H9 (cell line): ENCODE measurements around the gene ZNF318. TPM values are rescaled to one million over a fixed set of nuclear protein-coding genes. Genes with fewer than 3 reads are reported as not detected.

ENCODE experiments used
- DNase-seq: peaks from one replicate; pipeline ENCODE4 v3.0.0-alpha.2; 2017
- H2AFZ ChIP-seq: one replicate; pipeline ENCODE4 v1.6.1; 2013; ENCODE audit warnings: mild to moderate bottlenecking, low read length, control low read depth, moderate library complexity
- H2AK5ac ChIP-seq: 2 replicates; pipeline ENCODE4 v1.6.1; 2013; ENCODE audit warnings: low read length, control low read depth, mixed read lengths; ENCODE audit not compliant: insufficient read length
- H2BK120ac ChIP-seq: one replicate; pipeline ENCODE4 v1.6.1; 2013; ENCODE audit warnings: low read depth, mild to moderate bottlenecking, low read length, control low read depth, inconsistent platforms; ENCODE audit not compliant: poor library complexity, severe bottlenecking
- H2BK12ac ChIP-seq: 2 replicates; pipeline ENCODE4 v1.6.1; 2013; ENCODE audit warnings: low read length, control low read depth, mixed read lengths, low read depth; ENCODE audit not compliant: insufficient read length
- H2BK15ac ChIP-seq: 2 replicates; pipeline ENCODE4 v1.6.1; 2013; ENCODE audit warnings: low read depth, low read length, control low read depth
- H2BK20ac ChIP-seq: one replicate; pipeline ENCODE4 v1.6.1; 2013; ENCODE audit warnings: low read depth, mild to moderate bottlenecking, low read length, control low read depth, inconsistent platforms; ENCODE audit not compliant: poor library complexity, severe bottlenecking
- H2BK5ac ChIP-seq: 2 replicates; pipeline ENCODE4 v1.6.1; 2013; ENCODE audit warnings: low read length, control low read depth, mixed read lengths; ENCODE audit not compliant: insufficient read length
- H3K14ac ChIP-seq: 2 replicates; pipeline ENCODE4 v1.6.1; 2013; ENCODE audit warnings: low read length, control low read depth; ENCODE audit not compliant: insufficient read depth
- H3K18ac ChIP-seq: 2 replicates; pipeline ENCODE4 v1.6.1; 2013; ENCODE audit warnings: low read depth, mild to moderate bottlenecking, mixed read lengths, low read length, control low read depth; ENCODE audit not compliant: insufficient read length
- H3K23ac ChIP-seq: 2 replicates; pipeline ENCODE4 v1.6.1; 2013; ENCODE audit warnings: low read length, control low read depth, mixed read lengths, low read depth; ENCODE audit not compliant: insufficient read length
- H3K23me2 ChIP-seq: 2 replicates; pipeline ENCODE4 v1.6.1; 2013; ENCODE audit warnings: low read depth, mild to moderate bottlenecking, mixed read lengths, low read length, control low read depth; ENCODE audit not compliant: insufficient read length, poor library complexity, severe bottlenecking
- H3K27ac ChIP-seq: 2 replicates; pipeline ENCODE4 v1.5.1; 2013; ENCODE audit warnings: low read length, control low read depth, mixed read lengths, low read depth; ENCODE audit not compliant: insufficient read length
- H3K27me3 ChIP-seq: 2 replicates; pipeline ENCODE4 v1.6.1; 2013; ENCODE audit warnings: low read length, control low read depth, inconsistent platforms; ENCODE audit not compliant: insufficient read depth
- H3K4ac ChIP-seq: 2 replicates; pipeline ENCODE4 v1.6.1; 2013; ENCODE audit warnings: low read depth, mild to moderate bottlenecking, control low read depth, inconsistent platforms, low read length, moderate library complexity
- H3K4me1 ChIP-seq: 2 replicates; pipeline ENCODE4 v1.6.1; 2013; ENCODE audit warnings: low read length, control low read depth, inconsistent platforms; ENCODE audit not compliant: insufficient read depth
- H3K4me2 ChIP-seq: 2 replicates; pipeline ENCODE4 v1.6.1; 2013; ENCODE audit warnings: low read length, control low read depth, mixed read lengths; ENCODE audit not compliant: insufficient read length, insufficient read depth
- H3K56ac ChIP-seq: 2 replicates; pipeline ENCODE4 v1.6.1; 2013; ENCODE audit warnings: low read depth, mild to moderate bottlenecking, mixed read lengths, low read length, control low read depth; ENCODE audit not compliant: insufficient read length
- H3K79me1 ChIP-seq: 2 replicates; pipeline ENCODE4 v1.6.1; 2013; ENCODE audit warnings: low read depth, mild to moderate bottlenecking, moderate library complexity, low read length, control low read depth, inconsistent platforms; ENCODE audit not compliant: insufficient read depth, poor library complexity, severe bottlenecking
- H3K79me2 ChIP-seq: 2 replicates; pipeline ENCODE4 v1.6.1; 2013; ENCODE audit warnings: low read length, control low read depth, inconsistent platforms; ENCODE audit not compliant: insufficient read depth
- H3K9ac ChIP-seq: 2 replicates; pipeline ENCODE4 v1.6.1; 2013; ENCODE audit warnings: low read length, control low read depth, mixed read lengths; ENCODE audit not compliant: insufficient read length; ENCODE audit errors: extremely low read depth
- H3K9me3 ChIP-seq: one replicate; pipeline ENCODE4 v1.6.1; 2013; ENCODE audit warnings: low read depth, low read length, inconsistent platforms; ENCODE audit not compliant: control insufficient read depth
- H3T11ph ChIP-seq: one replicate; pipeline ENCODE4 v1.6.1; 2013; ENCODE audit warnings: mild to moderate bottlenecking, low read length, control low read depth, inconsistent platforms
- H4K20me1 ChIP-seq: one replicate; pipeline ENCODE4 v1.6.1; 2013; ENCODE audit not compliant: control insufficient read depth, insufficient read length, insufficient read depth
- H4K5ac ChIP-seq: 2 replicates; pipeline ENCODE4 v1.6.1; 2013; ENCODE audit warnings: low read depth, mild to moderate bottlenecking, mixed read lengths, low read length, control low read depth; ENCODE audit not compliant: insufficient read length
- H4K8ac ChIP-seq: replicated peaks from 2 replicates; pipeline ENCODE4 v1.6.1; 2013; ENCODE audit warnings: low read length, control low read depth, mixed read lengths, low read depth; ENCODE audit not compliant: insufficient read length
- H4K91ac ChIP-seq: 2 replicates; pipeline ENCODE4 v1.6.1; 2013; ENCODE audit warnings: low read depth, mild to moderate bottlenecking, moderate library complexity, mixed read lengths, low read length, control low read depth; ENCODE audit not compliant: insufficient read length
- H3K27ac Mint-ChIP-seq, 3 experiments: 2 replicates in 2 of 3; 3 replicates in 1 of 3; pipeline ENCODE4 v1.8.0; 2020 to 2021; ENCODE audit warnings: mixed read lengths in 3 of 3, mild to moderate bottlenecking in 1 of 3, moderate library complexity in 1 of 3
- H3K27me3 Mint-ChIP-seq: 2 replicates; pipeline ENCODE4 v1.8.0; 2021; ENCODE audit warnings: low read depth, mild to moderate bottlenecking, moderate library complexity, mixed read lengths
- H3K36me3 Mint-ChIP-seq, 3 experiments: 2 replicates in 2 of 3; 3 replicates in 1 of 3; pipeline ENCODE4 v1.8.0; 2020 to 2021; ENCODE audit warnings: low read depth in 3 of 3, mixed read lengths in 3 of 3; ENCODE audit not compliant: insufficient read depth in 1 of 3
- H3K4me1 Mint-ChIP-seq, 2 experiments: 2 replicates each; pipeline ENCODE4 v1.8.0; 2020; ENCODE audit warnings: mixed read lengths in 2 of 2
- H3K4me3 Mint-ChIP-seq, 2 experiments: 2 replicates in 1 of 2; 3 replicates in 1 of 2; pipeline ENCODE4 v1.8.0; 2020 to 2021; ENCODE audit warnings: mild to moderate bottlenecking in 2 of 2, mixed read lengths in 2 of 2, moderate library complexity in 1 of 2
- H3K9me3 Mint-ChIP-seq, 2 experiments: 2 replicates in 1 of 2; 3 replicates in 1 of 2; pipeline ENCODE4 v1.8.0; 2020; ENCODE audit warnings: mild to moderate bottlenecking in 2 of 2, mixed read lengths in 2 of 2, moderate library complexity in 1 of 2
- CTCF ChIP-seq: fragments of 200-600 bp; sonication (generic); conservative IDR thresholded peaks from 3 replicates; pipeline ENCODE4 v1.8.0; 2021; ENCODE audit warnings: antibody characterized with exemption, mild to moderate bottlenecking
- WGBS: extraction: QIAGEN DNeasy Blood & Tissue Kit; methylation state at CpG from one replicate; pipeline ENCODE4 v1.1.7; 2013; ENCODE audit warnings: missing lambda C conversion rate, low lambda C conversion rate, mixed read lengths; ENCODE audit not compliant: insufficient read length; ENCODE audit errors: extremely low coverage; 5-methylcytosine and 5-hydroxymethylcytosine counted together
- total RNA-seq: library from RNA; stranded (reverse); gene quantifications from 2 replicates; pipeline ENCODE4 v1.2.1, GENCODE V29; 2021

Gene ZNF318
- total RNA-seq, 1 experiment from 2014 or later: 16.3 TPM

DNA sequence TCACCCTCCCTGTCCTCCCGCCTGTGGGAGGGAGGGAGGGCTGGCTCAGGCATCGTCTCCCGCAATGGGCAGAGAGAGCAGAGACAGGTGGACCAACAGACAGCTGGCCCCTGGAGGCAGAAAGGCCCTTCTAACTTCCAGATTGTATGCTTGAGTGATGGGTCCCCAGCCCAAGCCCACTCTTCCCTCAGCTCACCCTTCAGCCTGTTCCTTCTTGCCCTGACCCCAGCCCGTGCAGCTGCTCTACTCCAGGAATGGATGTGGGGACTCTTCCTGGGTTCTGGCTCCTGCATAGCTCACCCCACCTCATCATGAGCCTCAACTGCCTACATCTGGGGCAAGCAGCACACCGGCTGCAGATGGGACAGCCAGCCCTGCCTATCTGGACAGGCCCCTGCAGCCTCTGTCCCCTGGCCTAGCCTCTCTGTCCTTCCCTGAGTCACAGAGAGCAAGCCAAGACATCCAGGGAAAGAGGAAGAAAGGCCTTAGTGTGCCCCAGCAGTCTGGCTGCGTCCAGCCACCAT, 82.9 kb downstream of the ZNF318 start:
- H2BK15ac ChIP-seq: no peak overlapping the region
- no peak overlapping the region for H3K9ac ChIP-seq
- H3K27ac ChIP-seq: no peak overlapping the region
- H2BK12ac ChIP-seq: no peak overlapping the region
- H3K27me3 Mint-ChIP-seq: peaks cover 4% of the 10 kb centered on the region
- no peaks in the 10 kb centered on the region for H3K36me3 Mint-ChIP-seq
- no peak for TF ChIP-seq CTCF
- no peak overlapping the region for H4K91ac ChIP-seq
- H4K8ac ChIP-seq: no peak overlapping the region
- no peak overlapping the region for H3K56ac ChIP-seq
- H3K9me3 ChIP-seq: no peaks in the 10 kb centered on the region
- H3K9me3 Mint-ChIP-seq: no peaks in the 10 kb centered on the region
- no peaks in the 10 kb centered on the region for H3K23me2 ChIP-seq
- H3K18ac ChIP-seq: no peak overlapping the region
- H3K4ac ChIP-seq: no peak overlapping the region
- no peak overlapping the region for H2AFZ ChIP-seq
- no peak overlapping the region for H3K4me2 ChIP-seq
- WGBS: no CpG with 5 or more reads among the region's 6 CpGs
- DNase-seq: no peak
- H2BK120ac ChIP-seq: no peak overlapping the region
- no peak overlapping the region for H3K14ac ChIP-seq
- H3T11ph ChIP-seq: no peak overlapping the region
- H3K79me2 ChIP-seq: no peaks in the 10 kb centered on the region
- no peak overlapping the region for H2AK5ac ChIP-seq
- H3K27me3 ChIP-seq: no peaks in the 10 kb centered on the region
- H2BK20ac ChIP-seq: no peak overlapping the region
- H4K20me1 ChIP-seq: no peaks in the 10 kb centered on the region
- no peak overlapping the region for H3K4me3 Mint-ChIP-seq
- H3K23ac ChIP-seq: no peak overlapping the region
- no peak overlapping the region for H4K5ac ChIP-seq
- no peaks in the 10 kb centered on the region for H3K4me1 ChIP-seq
- no peak overlapping the region for H3K27ac Mint-ChIP-seq
- no peaks in the 10 kb centered on the region for H3K79me1 ChIP-seq
- peaks cover 10 to 23% of the 10 kb centered on the region in 2 experiments for H3K4me1 Mint-ChIP-seq
- H2BK5ac ChIP-seq: no peak overlapping the region

Other genes with a start within 250 kb of the ZNF318 start
- gene SRF, start 198.4 kb downstream of the ZNF318 start, total RNA-seq: 57.5 and 59.7 TPM in 2 replicates
- 15.2 and 15.5 TPM in 2 replicates for gene CUL9, start 187.5 kb downstream of the ZNF318 start, total RNA-seq
- gene DNPH1, start 140.2 kb downstream of the ZNF318 start, total RNA-seq: 47.0 and 56.2 TPM in 2 replicates
- gene TTBK1, start 126.2 kb downstream of the ZNF318 start, total RNA-seq: 1.3 and 1.6 TPM in 2 replicates
- not detected in 2 replicates for gene SLC22A7, start 71.4 kb downstream of the ZNF318 start, total RNA-seq
- gene CRIP3, start 60.8 kb downstream of the ZNF318 start, total RNA-seq: 15.3 and 16.9 TPM in 2 replicates
- 28.0 and 31.8 TPM in 2 replicates for gene ABCC10, start 57.9 kb upstream of the ZNF318 start, total RNA-seq
- gene DLK2, start 85.9 kb upstream of the ZNF318 start, total RNA-seq: 0.57 and 0.96 TPM in 2 replicates
- 45.1 and 49.2 TPM in 2 replicates for gene TJAP1, start 107.9 kb upstream of the ZNF318 start, total RNA-seq
- 0.26 and 0.55 TPM in 2 replicates for gene LRRC73, start 140.7 kb upstream of the ZNF318 start, total RNA-seq
- gene YIPF3, start 147.3 kb upstream of the ZNF318 start, total RNA-seq: 80.7 and 84.5 TPM in 2 replicates
- 75.8 and 76.6 TPM in 2 replicates for gene POLR1C, start 147.4 kb upstream of the ZNF318 start, total RNA-seq
- 107 and 114 TPM in 2 replicates for gene XPO5, start 206.4 kb upstream of the ZNF318 start, total RNA-seq
- 12.6 and 15.1 TPM in 2 replicates for gene POLH, start 206.5 kb upstream of the ZNF318 start, total RNA-seq